Astrocyte (in vitro differentiated cells and primary cell): ENCODE data around the gene FA2H.

ENCODE experiments used
- CTCF ChIP-seq: IDR thresholded peaks from 2 replicates; pipeline ENCODE4 v1.5.1; 2011; ENCODE audit warnings: low read depth, mild to moderate bottlenecking, inconsistent platforms, low read length, moderate library complexity; ENCODE audit not compliant: insufficient read depth
- EZH2 ChIP-seq: IDR thresholded peaks from 2 replicates; pipeline ENCODE4 v1.6.1; 2012; ENCODE audit warnings: mild to moderate bottlenecking, low read length, inconsistent platforms; ENCODE audit not compliant: insufficient read depth

DNA sequence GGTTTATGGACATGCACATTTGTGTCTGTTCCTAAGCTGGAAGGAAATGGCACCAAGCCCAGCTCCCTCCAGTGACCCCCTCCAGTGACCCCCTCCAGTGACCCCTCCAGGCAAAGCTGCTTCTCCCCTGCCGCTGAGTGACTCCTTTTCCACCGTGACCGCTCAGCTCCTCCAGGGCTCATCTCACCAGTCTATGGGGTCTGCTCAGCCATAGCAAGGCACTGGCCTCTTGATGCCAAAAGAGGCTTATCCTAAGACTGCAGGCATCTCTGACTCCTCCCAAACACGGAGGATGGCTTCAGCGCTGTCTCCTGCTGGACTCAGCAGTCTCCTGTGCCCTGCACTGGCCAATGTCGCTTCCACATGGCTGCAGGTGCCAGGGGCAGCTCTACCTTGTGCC lies 35.3 kb downstream of the FA2H start:
- no peak for TF ChIP-seq CTCF
- no peak for TF ChIP-seq EZH2
